Measurements from ENCODE around the gene LMF1. TPM values are rescaled to one million over a fixed set of nuclear protein-coding genes. Genes with fewer than 3 reads are reported as not detected.

Gene LMF1
- total and polyA plus RNA-seq, 9 of the 15 experiments (the other 6 are each of a cell fraction or from before 2014, with no cell fraction given): 0.11 to 1.6 (median 0.55) TPM; not detected in 1

DNA sequence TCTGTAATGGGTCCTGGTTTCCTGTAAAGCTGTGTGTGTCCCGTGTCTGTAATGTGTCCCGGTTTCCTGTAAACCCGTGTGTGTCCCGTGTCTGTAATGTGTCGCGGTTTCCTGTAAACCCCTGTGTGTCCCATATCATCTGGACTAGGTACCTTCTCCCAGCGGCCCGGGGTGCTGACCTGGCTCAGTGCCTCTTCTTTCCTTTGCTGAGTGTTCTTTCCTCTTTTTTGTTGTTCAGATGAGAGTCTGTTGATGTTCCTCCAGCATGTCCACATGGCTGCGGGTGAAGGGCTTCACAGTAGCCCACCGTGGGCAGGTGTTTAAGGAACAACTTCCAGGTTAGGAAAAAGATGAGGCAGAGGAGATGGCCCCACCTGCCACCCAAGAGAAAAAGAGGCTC lies 123.6 kb downstream of the LMF1 start:
- no TSS peak for BruUV-seq (replicated peaks)
- WGBS (ENCODE audit: insufficient coverage, low coverage, missing lambda C conversion rate): 50% methylated on average over 10 of the region's 10 CpGs
- H3K4me1 ChIP-seq (replicated peaks in 1 of 2; ENCODE audit: control insufficient read depth in 2 of 2, insufficient read depth in 2 of 2, low read length in 2 of 2): peaks cover 0 to 40% of the 10 kb centered on the region in 2 experiments; a peak in 2 of 5 replicates
- no peaks in the 10 kb centered on the region; the same call in 1 of the 2 replicates for H3K9me3 ChIP-seq (replicated peaks; ENCODE audit: control insufficient read depth, insufficient read depth, low read depth, low read length)
- intact Hi-C loops (cut with micrococcal nuclease) (no loop called here), in situ Hi-C loops (cut with MboI) (no loop called here)
- H3K79me2 ChIP-seq (ENCODE audit: control insufficient read depth, insufficient read depth, low read length): no peaks in the 10 kb centered on the region
- no peaks in the 10 kb centered on the region for H3K36me3 ChIP-seq (ENCODE audit: control insufficient read depth, insufficient read depth, low read length)
- TF ChIP-seq ILF3 (IDR thresholded peaks at IDR 0.05; ENCODE audit: borderline replicate concordance): no peak
- TF ChIP-seq PRPF4 (IDR thresholded peaks at IDR 0.05; ENCODE audit: insufficient read depth, low read depth, low read length, poor library complexity, severe bottlenecking): no peak
- TF ChIP-seq, protein P1, sequence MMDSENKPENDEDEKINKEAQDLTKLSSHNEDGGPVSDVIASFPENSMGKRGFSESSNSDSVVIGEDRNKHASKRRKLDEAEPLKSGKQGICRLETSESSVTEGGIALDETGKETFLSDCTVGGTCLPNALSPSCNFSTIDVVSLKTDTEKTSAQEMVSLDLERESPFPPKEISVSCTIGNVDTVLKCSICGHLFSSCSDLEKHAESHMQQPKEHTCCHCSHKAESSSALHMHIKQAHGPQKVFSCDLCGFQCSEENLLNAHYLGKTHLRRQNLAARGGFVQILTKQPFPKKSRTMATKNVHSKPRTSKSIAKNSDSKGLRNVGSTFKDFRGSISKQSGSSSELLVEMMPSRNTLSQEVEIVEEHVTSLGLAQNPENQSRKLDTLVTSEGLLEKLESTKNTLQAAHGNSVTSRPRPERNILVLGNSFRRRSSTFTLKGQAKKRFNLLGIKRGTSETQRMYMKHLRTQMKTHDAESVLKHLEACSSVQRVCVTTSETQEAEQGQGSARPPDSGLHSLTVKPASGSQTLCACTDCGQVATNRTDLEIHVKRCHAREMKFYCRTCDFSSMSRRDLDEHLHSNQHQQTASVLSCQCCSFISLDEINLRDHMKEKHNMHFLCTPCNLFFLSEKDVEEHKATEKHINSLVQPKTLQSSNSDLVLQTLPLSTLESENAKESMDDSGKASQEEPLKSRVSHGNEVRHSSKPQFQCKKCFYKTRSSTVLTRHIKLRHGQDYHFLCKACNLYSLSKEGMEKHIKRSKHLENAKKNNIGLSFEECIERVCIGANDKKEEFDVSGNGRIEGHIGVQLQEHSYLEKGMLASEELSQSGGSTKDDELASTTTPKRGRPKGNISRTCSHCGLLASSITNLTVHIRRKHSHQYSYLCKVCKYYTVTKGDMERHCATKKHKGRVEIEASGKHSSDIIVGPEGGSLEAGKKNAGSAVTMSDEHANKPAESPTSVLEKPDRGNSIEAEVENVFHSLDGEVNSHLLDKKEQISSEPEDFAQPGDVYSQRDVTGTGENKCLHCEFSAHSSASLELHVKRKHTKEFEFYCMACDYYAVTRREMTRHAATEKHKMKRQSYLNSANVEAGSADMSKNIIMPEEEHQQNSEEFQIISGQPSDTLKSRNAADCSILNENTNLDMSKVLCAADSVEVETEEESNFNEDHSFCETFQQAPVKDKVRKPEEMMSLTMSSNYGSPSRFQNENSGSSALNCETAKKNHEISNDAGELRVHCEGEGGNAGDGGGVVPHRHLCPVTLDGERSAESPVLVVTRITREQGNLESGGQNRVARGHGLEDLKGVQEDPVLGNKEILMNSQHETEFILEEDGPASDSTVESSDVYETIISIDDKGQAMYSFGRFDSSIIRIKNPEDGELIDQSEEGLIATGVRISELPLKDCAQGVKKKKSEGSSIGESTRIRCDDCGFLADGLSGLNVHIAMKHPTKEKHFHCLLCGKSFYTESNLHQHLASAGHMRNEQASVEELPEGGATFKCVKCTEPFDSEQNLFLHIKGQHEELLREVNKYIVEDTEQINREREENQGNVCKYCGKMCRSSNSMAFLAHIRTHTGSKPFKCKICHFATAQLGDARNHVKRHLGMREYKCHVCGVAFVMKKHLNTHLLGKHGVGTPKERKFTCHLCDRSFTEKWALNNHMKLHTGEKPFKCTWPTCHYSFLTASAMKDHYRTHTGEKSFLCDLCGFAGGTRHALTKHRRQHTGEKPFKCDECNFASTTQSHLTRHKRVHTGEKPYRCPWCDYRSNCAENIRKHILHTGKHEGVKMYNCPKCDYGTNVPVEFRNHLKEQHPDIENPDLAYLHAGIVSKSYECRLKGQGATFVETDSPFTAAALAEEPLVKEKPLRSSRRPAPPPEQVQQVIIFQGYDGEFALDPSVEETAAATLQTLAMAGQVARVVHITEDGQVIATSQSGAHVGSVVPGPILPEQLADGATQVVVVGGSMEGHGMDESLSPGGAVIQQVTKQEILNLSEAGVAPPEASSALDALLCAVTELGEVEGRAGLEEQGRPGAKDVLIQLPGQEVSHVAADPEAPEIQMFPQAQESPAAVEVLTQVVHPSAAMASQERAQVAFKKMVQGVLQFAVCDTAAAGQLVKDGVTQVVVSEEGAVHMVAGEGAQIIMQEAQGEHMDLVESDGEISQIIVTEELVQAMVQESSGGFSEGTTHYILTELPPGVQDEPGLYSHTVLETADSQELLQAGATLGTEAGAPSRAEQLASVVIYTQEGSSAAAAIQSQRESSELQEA (IDR thresholded peaks at IDR 0.05; ENCODE audit: low read depth): no peak
- H3K4me2 ChIP-seq (ENCODE audit: insufficient read depth, low read length): no peak overlapping the region
- FAIRE-seq (no peak), ATAC-seq (no peak), DNase-seq (ENCODE audit: extremely low read depth in 1 of 4, low spot score in 3 of 4) (no peak)
- H3K4me3 ChIP-seq: no peak overlapping the region
- H3K27me3 ChIP-seq (ENCODE audit: control insufficient read depth in 2 of 2, insufficient read depth in 2 of 2, low read length in 2 of 2): peaks cover 53 to 94% of the 10 kb centered on the region in 2 experiments
- H4K20me1 ChIP-seq (replicated peaks; ENCODE audit: control insufficient read depth, insufficient read depth, low read length): no peaks in the 10 kb centered on the region
- H3K9me1 ChIP-seq (ENCODE audit: control insufficient read depth, insufficient read depth, low read length): no peaks in the 10 kb centered on the region
- no peak overlapping the region for H2AFZ ChIP-seq (ENCODE audit: low read depth, low read length)
- POLR2A ChIA-PET: no interaction called here
- no peak overlapping the region for H3K9ac ChIP-seq (ENCODE audit: insufficient read depth in 1 of 2, low read depth in 2 of 2, low read length in 2 of 2)
- no peak overlapping the region for H3K27ac ChIP-seq (ENCODE audit: extremely low read depth, low read depth, low read length)
- CTCF ChIA-PET (ENCODE audit: low intra/inter-chr PET ratio): no interaction called here

All from K562 (cell line).